ENCODE data around the gene ZNF189.

ZNF189 gene

DNA sequence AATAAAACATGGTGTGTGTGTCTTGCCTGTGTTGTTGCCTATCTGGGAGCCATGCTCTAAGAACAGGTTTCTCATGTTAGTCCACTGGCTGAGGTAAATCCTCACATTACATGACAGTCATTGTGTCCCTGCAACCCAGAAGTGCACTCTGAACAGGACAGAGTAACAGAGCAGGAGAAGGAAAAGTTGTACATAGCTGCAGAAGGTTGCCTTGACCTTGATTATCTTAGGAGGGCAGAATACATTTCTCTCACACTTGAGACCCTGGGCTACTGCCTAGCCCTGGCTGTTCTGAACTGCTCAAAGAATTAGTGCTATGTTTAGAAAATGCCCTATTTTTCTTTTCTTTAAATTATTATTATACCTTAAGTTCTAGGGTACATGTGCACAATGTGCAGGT lies 16.9 kb downstream of the ZNF189 start:
- Histone ChIP-seq H3K27ac (no peak overlapping the region), H3K9me3 (peaks cover 9 to 82% (median 61%) of the 10 kb centered on the region in 3 donors), H3K27me3 (no peaks in the 10 kb centered on the region), H3K4me1 (no peaks in the 10 kb centered on the region), H3K36me3 (peaks cover 30 to 56% (median 56%) of the 10 kb centered on the region in 3 donors), H3K4me3 (no peak overlapping the region)
- DNase-seq: no peak
- TF ChIP-seq, protein P1, sequence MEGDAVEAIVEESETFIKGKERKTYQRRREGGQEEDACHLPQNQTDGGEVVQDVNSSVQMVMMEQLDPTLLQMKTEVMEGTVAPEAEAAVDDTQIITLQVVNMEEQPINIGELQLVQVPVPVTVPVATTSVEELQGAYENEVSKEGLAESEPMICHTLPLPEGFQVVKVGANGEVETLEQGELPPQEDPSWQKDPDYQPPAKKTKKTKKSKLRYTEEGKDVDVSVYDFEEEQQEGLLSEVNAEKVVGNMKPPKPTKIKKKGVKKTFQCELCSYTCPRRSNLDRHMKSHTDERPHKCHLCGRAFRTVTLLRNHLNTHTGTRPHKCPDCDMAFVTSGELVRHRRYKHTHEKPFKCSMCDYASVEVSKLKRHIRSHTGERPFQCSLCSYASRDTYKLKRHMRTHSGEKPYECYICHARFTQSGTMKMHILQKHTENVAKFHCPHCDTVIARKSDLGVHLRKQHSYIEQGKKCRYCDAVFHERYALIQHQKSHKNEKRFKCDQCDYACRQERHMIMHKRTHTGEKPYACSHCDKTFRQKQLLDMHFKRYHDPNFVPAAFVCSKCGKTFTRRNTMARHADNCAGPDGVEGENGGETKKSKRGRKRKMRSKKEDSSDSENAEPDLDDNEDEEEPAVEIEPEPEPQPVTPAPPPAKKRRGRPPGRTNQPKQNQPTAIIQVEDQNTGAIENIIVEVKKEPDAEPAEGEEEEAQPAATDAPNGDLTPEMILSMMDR (IDR thresholded peaks at IDR 0.05): no peak
- intact Hi-C loops (cut with DNase I; ENCODE audit: low total_unique reads): no loop called here

DNA sequence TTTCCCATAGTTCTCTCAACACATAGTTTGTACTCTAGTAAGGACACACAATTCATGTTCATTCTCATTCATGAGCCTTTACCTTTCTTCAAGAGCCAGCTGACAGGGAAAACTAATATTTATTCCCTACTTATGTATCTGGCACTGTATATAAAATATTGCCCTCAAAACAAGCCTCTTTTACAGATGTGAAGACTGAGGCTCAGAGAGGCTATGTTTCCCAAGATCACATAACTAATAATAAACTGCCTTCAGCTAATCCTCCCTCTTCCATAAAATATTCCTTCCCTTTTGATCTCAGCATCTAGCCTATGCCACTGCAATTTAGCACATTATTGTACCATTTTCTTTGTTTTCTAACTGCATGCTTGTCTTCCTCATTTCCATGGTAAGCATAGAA lies 18.7 kb downstream of the ZNF189 start:
- Histone ChIP-seq H3K9me3 (peaks cover 0 to 72% (median 43%) of the 10 kb centered on the region in 3 donors), H3K27me3 (no peaks in the 10 kb centered on the region), H3K4me3 (no peak overlapping the region), H3K36me3 (peaks cover 35 to 56% (median 45%) of the 10 kb centered on the region in 3 donors), H3K4me1 (peaks cover 0 to 4% (median 0%) of the 10 kb centered on the region in 4 donors), H3K27ac (no peak overlapping the region)
- no peak for DNase-seq
- intact Hi-C loops (cut with DNase I; ENCODE audit: low total_unique reads): no loop called here
- TF ChIP-seq, protein P1 (IDR thresholded peaks at IDR 0.05): no peak

DNA sequence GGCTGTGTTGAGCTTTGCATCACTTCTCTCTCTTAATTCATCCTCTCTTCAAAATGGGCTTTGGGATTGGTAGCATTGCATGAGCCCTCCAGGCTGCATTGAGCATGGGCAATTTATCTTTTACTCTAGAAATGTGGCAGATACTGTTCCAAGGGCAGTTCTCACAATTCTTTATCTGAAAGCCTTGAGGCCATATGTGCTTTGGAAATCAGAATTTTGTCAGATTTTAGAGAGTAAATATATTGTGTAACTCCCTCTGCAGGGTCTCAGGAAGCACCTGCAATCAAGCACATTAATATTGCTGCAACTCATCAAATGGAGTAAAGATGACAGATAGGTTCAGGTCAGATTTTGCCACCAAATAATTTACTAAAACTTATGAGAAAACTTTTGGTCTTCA lies 19.3 kb downstream of the ZNF189 start:
- TF ChIP-seq, protein P1 (IDR thresholded peaks at IDR 0.05): no peak

DNA sequence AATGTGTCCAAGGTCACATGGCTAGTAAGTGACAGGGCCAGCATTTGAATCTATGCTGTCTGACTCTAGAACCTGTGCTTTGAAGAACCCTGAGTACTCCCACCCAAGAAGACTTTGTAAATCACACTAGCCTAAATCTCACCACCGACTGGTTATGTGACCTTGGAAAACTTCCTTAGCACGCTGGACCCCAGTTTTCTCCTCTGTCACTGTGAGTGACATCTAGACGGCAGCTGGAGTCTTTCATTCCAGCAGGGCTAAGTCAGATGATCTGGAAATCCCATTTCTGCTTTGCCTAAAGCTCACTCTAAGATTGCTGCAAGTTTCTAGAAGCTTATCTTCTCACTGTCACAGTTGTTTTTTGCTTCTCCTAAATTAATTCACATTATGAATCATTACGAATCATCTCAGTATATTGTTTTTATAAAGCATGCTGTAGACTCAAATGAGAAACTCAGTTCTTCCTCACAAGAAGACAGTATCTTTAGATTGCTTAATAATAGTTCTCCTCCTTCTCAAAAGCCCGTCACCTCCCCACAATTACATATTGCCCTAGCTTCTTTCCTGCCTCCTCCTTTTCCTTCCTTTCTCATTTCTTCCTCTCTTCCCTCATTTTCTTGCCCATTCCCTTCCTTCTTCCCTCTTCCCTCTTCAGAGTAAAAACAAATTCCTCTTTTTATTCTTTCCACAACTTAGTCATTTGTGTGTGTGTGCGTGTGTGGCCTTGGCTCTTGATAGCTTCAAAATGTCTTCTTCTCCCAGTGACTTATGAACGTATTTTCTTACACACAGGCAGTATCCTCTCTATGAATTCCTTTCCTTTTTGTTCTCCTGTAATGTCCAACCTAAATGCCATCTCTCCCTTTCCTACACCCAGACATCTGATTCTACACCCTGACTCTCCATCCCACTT lies 20.1 kb downstream of the ZNF189 start:
- intact Hi-C loops (cut with DNase I; ENCODE audit: low total_unique reads): no loop called here
- DNase-seq: no peak
- H3K27ac ChIP-seq: no peak overlapping the region

More for the DNA sequence above, 19.3 kb downstream of the ZNF189 start:
- Histone ChIP-seq H3K9me3 (peaks cover 0 to 66% (median 38%) of the 10 kb centered on the region in 3 donors), H3K36me3 (peaks cover 35 to 56% (median 39%) of the 10 kb centered on the region in 3 donors), H3K4me1 (peaks cover 0 to 4% (median 0%) of the 10 kb centered on the region in 4 donors), H3K27ac (no peak overlapping the region), H3K4me3 (no peak overlapping the region), H3K27me3 (no peaks in the 10 kb centered on the region)
- DNase-seq: no peak
- intact Hi-C loops (cut with DNase I; ENCODE audit: low total_unique reads): no loop called here

DNA sequence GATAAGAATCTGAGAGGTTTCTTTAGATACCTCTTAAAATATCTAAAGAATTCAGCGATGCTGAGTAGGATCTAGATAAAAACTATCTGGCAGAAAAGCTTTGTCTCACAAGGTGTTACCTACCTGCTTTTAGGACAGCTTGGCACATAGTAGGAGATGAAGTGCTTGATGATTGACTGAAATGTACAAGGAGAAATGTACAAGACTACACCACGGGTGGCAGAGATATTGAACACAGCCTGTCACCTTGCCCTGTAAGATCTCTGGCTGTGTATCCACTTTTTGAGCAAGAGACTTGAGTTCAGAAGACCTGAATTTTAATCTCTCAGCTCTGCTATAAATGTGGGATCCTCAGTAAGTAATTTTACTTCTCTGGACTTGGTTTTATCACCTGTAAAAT lies 21.2 kb downstream of the ZNF189 start:
- TF ChIP-seq, protein P1 (IDR thresholded peaks at IDR 0.05): no peak
- DNase-seq: no peak
- peaks cover 0 to 48% (median 23%) of the 10 kb centered on the region in 3 donors for H3K9me3 ChIP-seq
- intact Hi-C loops (cut with DNase I; ENCODE audit: low total_unique reads): no loop called here
- no peaks in the 10 kb centered on the region for H3K27me3 ChIP-seq
- no peak overlapping the region for H3K4me3 ChIP-seq
- peaks cover 22 to 41% (median 22%) of the 10 kb centered on the region in 3 donors for H3K36me3 ChIP-seq
- peaks cover 0 to 4% (median 0%) of the 10 kb centered on the region in 4 donors for H3K4me1 ChIP-seq
- H3K27ac ChIP-seq: no peak overlapping the region

More for the DNA sequence above, 20.1 kb downstream of the ZNF189 start:
- Histone ChIP-seq H3K27me3 (no peaks in the 10 kb centered on the region), H3K9me3 (peaks cover 0 to 58% (median 32%) of the 10 kb centered on the region in 3 donors), H3K4me1 (peaks cover 0 to 4% (median 0%) of the 10 kb centered on the region in 4 donors), H3K36me3 (peaks cover 31 to 50% (median 33%) of the 10 kb centered on the region in 3 donors), H3K4me3 (no peak overlapping the region)
- TF ChIP-seq, protein P1 (IDR thresholded peaks at IDR 0.05): no peak

All from tibial artery (tissue), 4 donors.